Spleen (tissue), 11 donors: ENCODE results near the gene OGFOD3. TPM values are rescaled to one million over a fixed set of nuclear protein-coding genes. Genes with fewer than 3 reads are reported as not detected.
A peak's percentile ranks its signal among the peaks of the same experiment; 100 is the strongest.
"Not testable (repeated sequence)": the region's sequence is repeated elsewhere in the genome, so short reads cannot be mapped to it uniquely, and the experiment has no call there.

ENCODE experiments used
- DNase-seq: peaks from one replicate; pipeline ENCODE4 v3.0.0-alpha.2; 2020
- H3K27ac ChIP-seq, 8 donors: fragments of 200-600 bp; sonication (generic) in 7 of 8; 1 replicate in 4 of 8; 2 replicates in 4 of 8; pipeline versions ENCODE4 v1.5.0 to v1.8.0; 2016 to 2021; ENCODE audit warnings: inconsistent platforms in 4 of 8, mild to moderate bottlenecking in 4 of 8, moderate library complexity in 1 of 8
- H3K27me3 ChIP-seq, 7 donors: fragments of 200-600 bp; sonication (generic) in 6 of 7; replicated peaks in 1 of 7; 1 replicate in 4 of 7; 2 replicates in 3 of 7; pipeline versions ENCODE4 v1.5.0 to v1.8.0; 2016 to 2021; ENCODE audit warnings: inconsistent platforms in 3 of 7, mild to moderate bottlenecking in 1 of 7
- H3K36me3 ChIP-seq, 6 donors: fragments of 200-600 bp; sonication (generic) in 5 of 6; 1 replicate in 4 of 6; 2 replicates in 2 of 6; pipeline versions ENCODE4 v1.5.0 to v1.8.0; 2016 to 2021; ENCODE audit warnings: inconsistent platforms in 2 of 6
- H3K4me1 ChIP-seq, 6 donors: fragments of 200-600 bp; sonication (generic) in 5 of 6; 1 replicate in 3 of 6; 2 replicates in 3 of 6; pipeline versions ENCODE4 v1.5.0 to v1.8.0; 2016 to 2021; ENCODE audit warnings: inconsistent platforms in 3 of 6
- H3K4me3 ChIP-seq, 8 donors: fragments of 200-600 bp; sonication (generic) in 7 of 8; 1 replicate in 4 of 8; 2 replicates in 4 of 8; pipeline versions ENCODE4 v1.5.0 to v1.8.0; 2016 to 2021; ENCODE audit warnings: inconsistent platforms in 4 of 8, mild to moderate bottlenecking in 4 of 8, moderate library complexity in 2 of 8
- H3K9me3 ChIP-seq, 8 donors: fragments of 200-600 bp; sonication (generic) in 7 of 8; 1 replicate in 4 of 8; 2 replicates in 4 of 8; pipeline versions ENCODE4 v1.5.0 to v1.8.0; 2016 to 2021; ENCODE audit warnings: inconsistent platforms in 4 of 8
- CTCF ChIP-seq, 11 experiments: fragments of 200-600 bp in 7 of 11; fragments of 450-650 bp in 4 of 11; sonication (generic) in 4 of 11; IDR thresholded peaks in 8 of 11; conservative IDR thresholded peaks in 3 of 11; 1 replicate in 7 of 11; 2 replicates in 4 of 11; pipeline versions ENCODE4 v1.4.0 to v1.8.0; 2016 to 2021; ENCODE audit warnings: antibody characterized with exemption in 11 of 11, inconsistent platforms in 4 of 11, mild to moderate bottlenecking in 1 of 11
- POLR2A ChIP-seq, 3 donors: fragments of 450-650 bp; IDR thresholded peaks; one replicate each; pipeline ENCODE4 v1.5.1; 2017; ENCODE audit warnings: antibody characterized with exemption in 3 of 3, mild to moderate bottlenecking in 1 of 3
- POLR2AphosphoS5 ChIP-seq, 3 donors: sonication (generic); formaldehyde crosslinking; IDR thresholded peaks; one replicate each; pipeline ENCODE4 v1.5.1; 2017; ENCODE audit warnings: antibody characterized with exemption in 3 of 3
- WGBS, 5 donors: extraction: QIAGEN DNeasy Blood & Tissue Kit in 3 of 5; methylation state at CpG; one replicate each; pipeline versions ENCODE4 v1.1.5 to v1.1.7; 2013 to 2018; 5-methylcytosine and 5-hydroxymethylcytosine counted together
- intact Hi-C: fragments of 100-400 bp; cut with DNase I; formaldehyde crosslinking; loops from one replicate; pipeline ENCODE4 v1.15.0; 2023; ENCODE audit warnings: low total_unique reads
- polyA plus RNA-seq, 3 donors: library from polyadenylated mRNA; stranded (reverse); fragments of 200-250 nt; gene quantifications; one replicate each; pipeline ENCODE4 v1.2.1, GENCODE V29; 2013
- total RNA-seq, 7 donors: library from RNA; depleted of rRNA in 3 of 7; stranded (reverse); fragments of >200 nt in 3 of 7; fragmentation: NEBNext Ultra II Directional in 4 of 7; extraction: Animal tissue kit (Norgen Biotek cat#: 25700) in 4 of 7; gene quantifications; one replicate each; pipeline versions ENCODE4 v1.1.0 to v1.2.1, GENCODE V29; 2016 to 2021
- donor health status: healthy with polysubstance abuse.
- donor health status: DM: no; HTN: no; CAD: no; lungs with moderate emphysema.
- donor health status: DM: no; HTN: no; CAD: no.
- donor health status: Bipolar disorder and iron deficiency.
- donor health status: healthy.
- donor health status: DM: no; HTN: no; CAD: no.
- donor health status: DM: yes; HTN: yes; CAD: no.

Gene OGFOD3
- total and polyA plus RNA-seq, 10 donors, result 10.3 to 28.1 (median 21.8) TPM

DNA sequence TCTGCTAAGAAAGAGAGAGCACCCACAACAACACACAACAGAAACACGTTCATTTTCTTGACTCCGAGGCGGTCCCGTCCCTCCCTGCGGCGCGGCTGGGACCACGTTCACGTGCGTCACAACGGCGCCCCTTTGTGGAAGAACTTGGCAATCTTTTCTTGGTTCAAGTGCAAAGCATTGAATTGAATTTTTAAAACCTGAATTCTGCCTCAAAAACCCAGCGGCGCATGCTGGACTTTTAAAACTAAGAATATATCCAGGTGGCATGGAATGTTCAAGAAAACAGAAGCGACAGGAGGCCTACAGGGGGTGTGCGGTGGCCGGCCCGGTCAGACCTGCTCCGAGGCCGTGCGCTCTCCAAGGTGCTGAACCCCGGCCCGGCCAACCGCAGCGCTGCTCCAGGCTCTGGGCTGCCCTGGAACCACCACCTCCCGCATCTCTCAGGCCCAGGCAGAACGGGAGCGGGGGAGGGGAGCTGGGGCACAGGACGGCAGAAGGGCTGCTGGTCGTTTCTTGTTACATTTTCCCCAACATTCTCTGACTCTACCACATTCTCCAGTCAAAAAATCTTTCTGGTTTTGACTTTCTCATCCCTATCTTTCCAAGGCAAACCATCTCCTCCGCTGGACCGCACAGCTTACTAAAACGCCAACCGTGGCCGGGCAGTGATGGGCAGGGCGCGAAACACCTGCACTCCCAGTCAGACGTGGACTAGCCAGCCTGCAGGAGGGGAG, 3.7 kb downstream of the OGFOD3 start:
- Histone ChIP-seq H3K27ac (no peak overlapping the region), H3K4me1 (peaks cover 15 to 51% (median 34%) of the 10 kb centered on the region in 6 donors), H3K4me3 (peak overlapping the region in 1 of 8 donors; percentile 14), H3K9me3 (no peaks in the 10 kb centered on the region), H3K27me3 (no peaks in the 10 kb centered on the region), H3K36me3 (peaks cover 0 to 29% (median 9%) of the 10 kb centered on the region in 6 donors)
- DNase-seq, result peak; percentile 88
- TF ChIP-seq CTCF (IDR thresholded peaks at IDR 0.05 in 8 of 11, conservative IDR thresholded peaks at IDR 0.05 in 3 of 11) (peak; percentile 23 to 80 (median 70)), POLR2A (IDR thresholded peaks at IDR 0.05) (no peak), POLR2AphosphoS5 (IDR thresholded peaks at IDR 0.05) (peak in 2 of 3 donors; percentile 30 to 64)
- intact Hi-C loops, result loop anchor here (2.0 kb wide), 1 partner anchor 64 kb away; no protein-coding TSS in a partner anchor
- whole genome bisulfite sequencing, 5 donors, result 21 to 28% (median 25%) methylated on average over 37 to 38 of the region's 38 CpGs

GRCh38 chr17:82412535-82413520, 5.6 kb downstream of the OGFOD3 start:
- TF ChIP-seq POLR2A (IDR thresholded peaks at IDR 0.05) (no peak), CTCF (IDR thresholded peaks at IDR 0.05 in 8 of 11, conservative IDR thresholded peaks at IDR 0.05 in 3 of 11) (no peak), POLR2AphosphoS5 (IDR thresholded peaks at IDR 0.05) (no peak)
- Histone ChIP-seq H3K9me3 (no peaks in the 10 kb centered on the region), H3K27me3 (no peaks in the 10 kb centered on the region), H3K36me3 (peaks cover 0 to 45% (median 17%) of the 10 kb centered on the region in 6 donors), H3K27ac (no peak overlapping the region), H3K4me3 (no peak overlapping the region), H3K4me1 (peaks cover 3 to 45% (median 25%) of the 10 kb centered on the region in 6 donors)
- no peak for DNase-seq
- intact Hi-C loops, result no loop called here
- WGBS, 5 donors, result 81 to 88% (median 83%) methylated on average over 29 of the region's 29 CpGs

- H3K4me1 ChIP-seq, result peaks cover 0 to 45% (median 22%) of the 10 kb centered on the region in 6 donors
- H3K27ac ChIP-seq, H3K27me3 ChIP-seq, intact Hi-C loops, DNase-seq, H3K4me3 ChIP-seq, H3K9me3 ChIP-seq: not testable (repeated sequence)
- 85 to 92% (median 87%) methylated on average over 14 to 16 of the region's 16 CpGs for WGBS, 5 donors
- peaks cover 0 to 45% (median 17%) of the 10 kb centered on the region in 6 donors for H3K36me3 ChIP-seq
These were observed 6.3 kb downstream of the OGFOD3 start for GRCh38 chr17:82412081-82412480.

DNA sequence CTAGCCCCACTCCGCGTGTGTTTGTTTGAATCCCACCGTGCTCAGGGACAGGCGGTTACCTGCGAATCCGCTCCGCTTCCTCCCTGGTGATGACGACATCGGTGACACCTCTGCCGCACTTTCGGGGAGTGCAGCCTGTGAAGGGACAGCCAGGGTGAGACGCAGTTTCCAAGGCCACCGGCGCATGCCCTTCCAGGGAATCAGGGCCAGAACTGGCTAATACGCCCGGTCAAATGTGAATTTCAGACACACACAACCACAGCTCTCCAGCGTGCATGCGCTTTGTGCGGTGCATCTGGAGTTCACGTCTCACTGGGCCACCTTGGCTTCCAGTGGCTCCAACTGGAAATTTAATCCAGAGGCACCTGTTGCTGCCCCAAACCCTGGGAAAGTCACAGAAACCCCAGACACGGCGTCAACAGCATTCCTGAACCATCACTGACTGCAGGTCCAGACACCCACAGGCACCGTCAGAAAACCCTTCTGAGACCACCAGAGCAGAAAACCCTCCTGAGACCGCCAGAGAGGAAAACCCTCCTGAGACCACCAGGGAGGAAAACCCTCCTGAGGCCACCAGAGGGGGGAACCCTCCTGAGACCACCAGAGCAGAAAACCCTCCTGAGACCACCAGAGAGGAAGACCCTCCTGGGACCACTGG, 6.9 kb downstream of the OGFOD3 start:
- intact Hi-C loops, result no loop called here
- Histone ChIP-seq H3K4me3 (no peak overlapping the region), H3K9me3 (no peaks in the 10 kb centered on the region), H3K27ac (no peak overlapping the region), H3K27me3 (no peaks in the 10 kb centered on the region), H3K36me3 (peaks cover 0 to 45% (median 17%) of the 10 kb centered on the region in 6 donors), H3K4me1 (peaks cover 0 to 42% (median 21%) of the 10 kb centered on the region in 6 donors)
- 91 to 96% (median 94%) methylated on average over 24 of the region's 24 CpGs for WGBS, 5 donors
- TF ChIP-seq POLR2A (IDR thresholded peaks at IDR 0.05), result no peak
- TF ChIP-seq CTCF (IDR thresholded peaks at IDR 0.05 in 8 of 11, conservative IDR thresholded peaks at IDR 0.05 in 3 of 11), result no peak
- TF ChIP-seq POLR2AphosphoS5 (IDR thresholded peaks at IDR 0.05), result no peak
- no peak for DNase-seq
